GM12801 (cell line): ENCODE measurements around the gene MYORG.

Source experiments
- CTCF ChIP-seq: IDR thresholded peaks from one replicate; pipeline ENCODE4 v1.5.1; 2011; ENCODE audit warnings: control low read depth; ENCODE audit not compliant: insufficient read length; ENCODE audit errors: extremely low read depth

MYORG gene

GRCh38 chr9:34337403-34337802, 39.3 kb downstream of the MYORG start:
- no peak for TF ChIP-seq CTCF

GRCh38 chr9:34335376-34335775, 41.3 kb downstream of the MYORG start:
- TF ChIP-seq CTCF: no peak

GRCh38 chr9:34334916-34335315, 41.8 kb downstream of the MYORG start:
- no peak for TF ChIP-seq CTCF

GRCh38 chr9:34334337-34334824, 42.3 kb downstream of the MYORG start:
- no peak for TF ChIP-seq CTCF

GRCh38 chr9:34333836-34334235, 42.9 kb downstream of the MYORG start:
- TF ChIP-seq CTCF: no peak

- TF ChIP-seq CTCF: no peak
These were observed 44.4 kb downstream of the MYORG start for GRCh38 chr9:34332076-34332964.

- TF ChIP-seq CTCF: no peak
These were observed 45.5 kb downstream of the MYORG start for GRCh38 chr9:34331196-34331595.
